Hematopoietic multipotent progenitor cell treated with erythropoietin and hydrocortisone succinate and interleukin-3 and kit ligand, for 6 days (in vitro differentiated cells): ENCODE data around the gene AP1M1.

ENCODE experiments used
- DNase-seq: peaks from one replicate; pipeline ENCODE4 v3.0.0-alpha.2; 2015

Gene AP1M1

DNA sequence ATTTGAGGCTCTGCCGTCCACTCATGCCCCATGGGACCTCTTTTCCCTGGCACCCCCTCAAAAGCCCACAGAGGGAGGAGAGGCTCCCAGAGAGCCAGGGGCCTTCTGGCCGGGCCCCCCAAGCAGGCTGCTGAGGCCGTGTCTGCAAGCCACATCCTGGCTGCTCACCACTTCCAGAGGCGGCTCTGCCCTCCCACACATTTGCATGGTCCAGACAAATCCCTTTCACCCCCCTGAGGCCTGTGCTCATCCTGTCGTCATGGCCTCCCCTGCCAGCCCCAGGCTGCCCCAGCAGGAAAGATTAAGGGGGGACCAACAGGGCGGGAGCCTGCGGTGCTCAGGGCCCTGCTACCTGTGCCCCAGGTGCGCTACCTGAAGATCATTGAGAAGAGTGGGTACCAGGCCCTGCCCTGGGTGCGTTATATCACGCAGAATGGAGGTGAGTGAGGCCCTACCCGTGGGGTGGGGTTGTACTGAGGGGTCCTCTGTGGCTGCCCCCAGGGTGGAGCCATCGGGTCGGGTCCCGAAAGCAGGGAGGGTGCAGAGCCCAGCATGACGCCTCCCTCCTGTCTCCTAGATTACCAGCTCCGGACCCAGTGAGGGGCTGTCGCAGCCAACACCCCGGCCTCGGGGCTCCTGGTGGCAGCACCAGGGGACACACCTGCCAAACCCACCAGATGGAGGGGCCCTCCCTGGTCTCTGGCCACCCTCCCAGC is 36.3 kb downstream of the AP1M1 start:
- DNase-seq: no peak

DNA sequence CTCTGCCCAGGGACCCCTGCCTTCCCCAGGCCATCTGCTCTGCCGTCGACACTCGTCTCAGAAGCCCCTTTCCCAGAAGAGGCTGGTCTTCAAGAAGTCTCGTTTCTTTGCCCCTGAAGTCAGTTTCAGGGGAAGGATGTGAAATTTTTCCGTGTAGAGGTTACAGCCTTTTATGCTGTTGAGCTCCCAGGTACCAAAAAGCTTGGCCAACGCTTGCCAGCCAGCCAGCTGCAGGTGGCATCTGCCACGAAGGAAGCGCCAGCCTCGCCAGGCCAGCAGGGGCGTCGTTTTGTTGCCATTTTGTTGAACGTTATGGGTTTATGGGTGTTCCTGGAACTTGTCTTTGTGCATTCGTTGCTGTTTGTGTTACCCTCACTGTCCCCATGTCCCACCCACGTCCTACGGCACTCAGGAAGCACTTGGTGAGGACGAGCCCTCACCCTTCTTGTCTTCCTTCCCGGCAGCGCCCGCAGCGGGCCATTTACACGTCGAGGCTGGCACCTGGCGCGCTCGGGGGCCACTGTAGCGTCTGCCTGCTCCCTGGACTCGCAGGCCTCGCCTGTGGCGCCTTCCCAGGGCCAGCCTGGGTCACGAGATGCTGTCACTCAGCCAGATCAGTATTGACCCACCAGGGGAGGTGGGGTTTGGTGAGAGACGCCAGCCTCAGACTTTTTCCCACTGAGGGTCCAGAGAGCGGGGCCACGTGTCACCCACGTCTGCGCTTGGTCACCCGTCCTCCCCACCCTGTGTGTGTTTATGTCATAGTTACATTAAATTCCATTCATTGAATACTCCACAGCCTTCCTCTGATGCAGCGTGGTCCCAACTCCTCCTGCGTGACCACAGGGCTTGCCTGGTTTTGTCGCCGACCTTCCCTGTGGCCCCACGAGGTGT is 37.1 kb downstream of the AP1M1 start:
- DNase-seq: no peak

DNA sequence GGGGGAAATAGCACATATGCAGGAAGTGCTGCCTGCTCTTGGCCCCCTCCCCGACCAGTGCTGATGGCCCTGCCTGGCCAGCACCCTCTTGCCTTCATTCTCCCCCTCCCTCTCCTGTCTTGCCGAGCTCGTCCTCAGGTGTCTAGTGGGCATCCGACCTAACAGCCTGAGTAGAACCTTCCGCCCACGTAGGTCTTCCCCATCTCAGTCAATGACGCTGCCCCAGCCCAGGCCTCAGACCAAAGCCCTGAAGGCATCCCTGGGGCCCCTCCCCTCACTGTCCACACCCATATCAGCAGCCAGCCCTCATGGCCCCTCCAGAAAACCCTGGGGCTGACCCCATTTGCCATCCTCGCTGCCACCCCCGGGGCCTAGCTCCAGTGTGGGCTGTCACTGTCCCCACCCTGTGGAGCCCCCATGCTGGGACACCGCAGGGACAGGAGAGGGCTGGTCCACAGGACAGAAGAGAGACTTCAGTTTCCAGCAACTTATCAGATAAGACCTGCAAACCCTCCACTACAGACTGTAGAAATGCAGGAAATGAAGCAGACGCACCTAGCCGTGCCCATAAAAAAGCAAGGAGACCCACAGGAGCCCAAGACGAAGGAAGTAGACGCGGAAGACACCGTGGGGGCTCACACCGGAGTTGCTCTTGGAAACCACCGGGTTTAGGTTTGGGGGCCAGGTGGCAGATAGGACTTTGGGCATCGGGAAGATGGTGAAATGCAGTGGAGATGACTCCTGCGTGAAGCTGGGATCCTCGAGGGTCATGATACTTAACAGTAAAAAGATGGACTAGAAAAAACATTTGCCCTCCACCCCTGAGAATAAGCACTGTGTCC is 38.3 kb downstream of the AP1M1 start:
- no peak for DNase-seq

DNA sequence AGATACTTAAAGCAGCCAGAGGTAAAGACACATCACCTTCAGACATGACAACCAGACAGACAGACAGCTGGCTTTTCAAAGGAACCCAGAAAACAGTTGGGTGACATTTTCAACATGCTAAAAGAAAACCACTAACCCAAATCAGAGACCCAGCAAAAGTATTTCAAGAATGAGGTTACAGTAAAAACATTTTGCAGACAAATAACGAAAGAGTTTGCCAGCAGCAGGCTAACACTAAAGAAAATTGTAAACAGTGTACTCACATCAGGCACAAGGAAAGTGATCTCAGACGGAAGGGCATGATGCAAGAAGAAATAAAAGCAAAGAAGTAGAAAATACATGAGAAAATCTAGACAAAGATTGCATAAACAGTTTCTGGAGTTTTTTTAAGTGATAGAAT is 46.4 kb downstream of the AP1M1 start:
- DNase-seq: no peak

DNA sequence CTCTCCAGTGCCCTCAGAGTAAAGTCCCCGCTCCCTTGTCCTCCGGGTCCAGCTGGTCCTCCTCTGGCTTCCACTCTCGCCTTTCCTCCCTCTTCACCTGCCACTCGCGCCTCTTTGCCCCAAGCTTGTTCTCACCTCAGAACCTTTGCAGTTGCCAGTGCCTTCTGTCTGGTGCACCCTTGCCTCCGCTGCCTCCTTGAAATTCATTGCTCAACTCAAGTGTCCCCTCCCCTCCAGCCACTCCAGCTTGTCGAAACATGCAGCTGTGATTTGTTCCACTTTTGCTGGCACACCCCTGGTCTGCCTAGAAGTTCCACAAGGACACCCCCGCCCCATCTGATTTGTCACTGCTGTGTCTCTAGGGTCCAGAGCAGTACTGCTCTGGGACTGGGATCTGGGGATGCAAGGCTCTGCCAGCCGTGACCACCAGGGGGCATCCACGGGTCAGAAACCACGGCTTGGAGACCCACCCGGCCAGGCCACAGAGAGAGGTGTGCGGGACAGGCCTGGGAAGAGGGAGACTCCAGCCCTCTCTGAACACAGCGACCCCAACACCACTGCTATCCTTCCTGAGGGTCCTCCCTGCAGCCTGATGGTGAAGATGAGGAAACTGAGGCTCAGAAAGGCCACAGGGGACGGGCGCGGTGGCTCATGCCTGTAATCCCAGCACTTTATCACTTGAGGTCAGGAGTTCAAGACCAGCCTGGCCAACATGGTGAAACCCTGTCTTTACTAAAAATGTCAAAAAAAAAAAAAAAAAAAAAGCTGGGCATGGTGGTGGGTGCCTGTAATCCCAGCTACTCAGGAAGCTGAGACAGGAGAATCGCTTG is 49.9 kb downstream of the AP1M1 start:
- DNase-seq: peak; percentile 87

DNA sequence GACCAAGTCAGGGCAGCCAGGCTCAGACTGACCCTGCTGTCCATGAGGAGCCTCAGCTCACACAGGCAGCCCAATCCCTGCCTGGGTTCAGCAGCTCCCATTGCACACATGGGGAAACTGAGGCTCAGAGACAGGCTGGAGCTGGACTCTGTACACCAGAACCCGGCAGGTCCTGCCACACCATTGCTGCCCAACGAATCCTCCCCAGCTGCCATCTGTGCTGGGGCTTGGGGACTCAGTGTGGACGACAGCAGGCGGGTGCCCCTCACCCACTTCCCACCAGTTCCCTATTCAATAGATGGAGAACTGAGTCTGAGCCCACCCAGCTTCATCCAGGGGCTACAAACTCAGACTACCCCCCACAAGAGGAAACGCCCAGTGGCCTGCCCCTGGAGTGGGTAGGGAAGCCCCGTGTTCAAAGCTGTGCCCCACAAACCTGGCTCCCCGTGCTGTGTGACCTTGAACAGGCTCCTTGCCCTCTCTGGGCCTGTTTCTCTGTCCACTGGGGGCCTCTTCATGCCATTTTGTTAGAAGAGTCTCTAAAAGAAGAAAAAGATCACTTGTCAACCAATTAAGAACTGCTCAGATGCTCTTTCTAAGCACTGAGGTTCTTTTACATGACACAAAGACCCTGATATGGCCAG is 50.8 kb downstream of the AP1M1 start:
- no peak for DNase-seq

DNA sequence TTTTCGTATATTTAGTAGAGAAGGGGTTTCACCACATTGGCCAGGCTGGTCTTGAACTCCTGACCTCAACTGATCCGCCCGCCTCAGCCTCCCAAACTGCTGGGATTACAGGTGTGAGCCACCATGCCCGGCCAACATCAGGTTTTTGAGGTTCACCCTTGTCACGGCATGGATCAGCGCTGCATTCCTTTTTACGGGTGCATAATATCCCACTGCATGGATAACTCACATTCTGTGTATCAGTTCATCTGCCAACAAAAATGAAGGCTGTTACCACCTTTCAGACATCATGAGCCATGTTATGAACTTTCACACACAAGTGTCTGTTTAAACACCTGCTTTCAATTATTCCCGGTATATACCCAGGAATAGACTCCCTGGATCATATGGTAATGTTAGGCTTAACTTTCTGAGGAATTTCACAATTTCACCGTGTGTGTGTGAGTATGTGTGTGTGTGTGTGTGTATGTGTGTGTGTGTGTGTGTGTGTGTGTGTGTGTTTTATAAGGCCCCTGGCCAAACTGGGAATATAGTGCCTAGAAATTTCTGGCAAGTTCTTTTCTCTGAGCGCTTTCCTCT is 52.2 kb downstream of the AP1M1 start:
- DNase-seq: no peak

DNA sequence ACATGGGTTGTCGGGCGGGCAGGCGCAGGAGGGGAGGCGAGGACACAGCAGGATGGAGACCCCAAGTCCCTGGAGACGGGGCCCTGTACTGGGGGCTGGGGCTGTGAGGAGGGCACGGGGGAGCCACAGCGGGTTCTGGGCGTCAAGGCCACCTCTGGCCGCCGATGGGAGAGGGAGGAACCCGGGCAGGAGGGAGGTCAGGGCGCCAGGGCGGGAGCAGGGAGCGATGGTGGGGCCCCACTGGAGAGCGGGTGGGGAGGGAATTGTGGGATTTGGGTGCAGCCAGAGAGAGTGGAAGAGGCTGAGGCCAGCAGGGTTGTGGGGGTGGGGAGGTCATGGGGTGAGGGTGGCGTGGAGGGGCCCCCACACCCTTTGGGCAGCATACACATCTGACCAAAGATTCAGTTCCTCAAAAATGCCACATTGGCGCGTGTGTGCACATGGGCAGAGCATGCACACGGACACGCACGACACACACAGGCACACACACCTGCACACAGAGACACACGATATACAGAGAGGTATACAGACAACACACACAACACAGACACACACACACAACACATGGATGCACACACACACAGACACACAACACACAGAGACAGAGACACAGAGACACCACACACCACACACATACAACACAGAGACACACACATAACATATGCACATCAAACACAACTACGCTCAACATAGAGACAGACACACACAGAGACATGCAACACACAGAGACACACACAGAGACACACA is 54.9 kb downstream of the AP1M1 start:
- no peak for DNase-seq

DNA sequence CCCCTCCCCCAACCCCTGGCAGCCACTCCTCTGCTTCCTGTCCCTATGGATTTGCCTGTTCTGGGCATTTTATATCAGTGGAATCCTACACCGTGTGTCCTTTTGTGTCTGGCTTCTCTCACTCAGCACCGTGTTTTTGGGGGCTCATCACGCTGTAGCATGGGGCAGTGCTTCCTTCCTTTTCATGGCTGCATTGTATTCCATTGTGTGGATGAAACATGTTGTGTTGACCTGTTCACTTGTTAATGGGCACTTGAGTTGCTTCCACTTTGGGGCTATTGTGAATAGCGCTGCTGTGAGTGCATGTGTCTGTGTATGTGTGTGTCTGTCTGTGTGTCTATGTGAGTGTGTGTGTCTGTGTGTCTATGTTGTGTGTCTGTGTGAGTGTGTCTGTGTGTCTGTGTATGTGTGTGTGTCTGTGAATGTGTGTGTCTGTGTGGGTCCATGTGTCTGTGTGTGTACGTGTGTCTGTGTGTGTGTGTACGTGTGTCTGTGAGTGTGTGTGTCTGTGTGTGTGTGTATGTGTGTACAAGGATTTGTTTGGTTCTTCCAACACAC is 57.2 kb downstream of the AP1M1 start:
- no peak for DNase-seq

DNA sequence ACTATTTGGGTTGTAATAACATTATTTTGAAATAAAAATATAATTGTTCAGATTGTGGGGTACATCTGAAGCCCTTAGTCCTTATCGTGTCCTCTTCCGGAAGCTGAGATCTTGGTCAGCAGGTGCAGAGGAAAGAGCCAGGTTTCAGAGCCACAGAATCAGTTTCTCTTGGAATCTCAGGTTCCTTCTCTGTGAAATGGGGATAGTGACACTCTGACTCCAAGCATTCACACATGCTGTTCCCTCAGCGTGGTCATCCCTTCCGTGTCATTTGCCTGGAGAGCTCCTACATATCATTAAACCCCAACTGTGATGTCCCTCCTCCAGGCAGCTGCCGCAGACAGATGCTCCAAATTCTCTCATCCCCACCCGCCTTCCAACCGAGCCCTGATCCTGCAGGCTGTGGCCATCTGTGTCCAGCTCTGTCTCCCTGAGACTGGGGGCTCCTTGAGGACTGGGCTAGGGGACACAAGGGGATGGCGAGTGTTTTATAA is 59.8 kb downstream of the AP1M1 start:
- no peak for DNase-seq

DNA sequence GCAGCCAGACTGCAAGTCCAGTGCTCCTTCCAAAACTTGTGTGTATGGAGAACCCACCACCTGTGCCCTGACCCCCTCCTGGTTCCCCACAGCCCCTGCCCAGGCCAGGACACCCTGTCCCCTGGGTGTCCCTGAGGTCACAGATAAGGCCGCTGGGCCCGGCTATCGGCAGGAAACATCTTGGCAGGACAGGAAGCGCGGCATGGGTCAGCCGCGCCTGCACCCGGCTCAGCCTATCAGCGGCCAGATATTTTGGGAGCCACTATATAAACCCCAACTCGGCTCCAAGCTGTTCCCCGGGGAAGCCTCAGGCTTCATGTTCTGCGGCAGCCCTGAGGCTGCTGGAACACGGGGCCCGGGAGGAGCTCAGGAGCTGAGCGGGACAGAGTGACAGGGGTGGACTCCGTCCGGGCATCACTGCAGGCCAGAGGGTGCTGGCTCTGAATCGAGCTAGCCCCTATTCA is 60.8 kb downstream of the AP1M1 start:
- DNase-seq: peak; percentile 92

DNA sequence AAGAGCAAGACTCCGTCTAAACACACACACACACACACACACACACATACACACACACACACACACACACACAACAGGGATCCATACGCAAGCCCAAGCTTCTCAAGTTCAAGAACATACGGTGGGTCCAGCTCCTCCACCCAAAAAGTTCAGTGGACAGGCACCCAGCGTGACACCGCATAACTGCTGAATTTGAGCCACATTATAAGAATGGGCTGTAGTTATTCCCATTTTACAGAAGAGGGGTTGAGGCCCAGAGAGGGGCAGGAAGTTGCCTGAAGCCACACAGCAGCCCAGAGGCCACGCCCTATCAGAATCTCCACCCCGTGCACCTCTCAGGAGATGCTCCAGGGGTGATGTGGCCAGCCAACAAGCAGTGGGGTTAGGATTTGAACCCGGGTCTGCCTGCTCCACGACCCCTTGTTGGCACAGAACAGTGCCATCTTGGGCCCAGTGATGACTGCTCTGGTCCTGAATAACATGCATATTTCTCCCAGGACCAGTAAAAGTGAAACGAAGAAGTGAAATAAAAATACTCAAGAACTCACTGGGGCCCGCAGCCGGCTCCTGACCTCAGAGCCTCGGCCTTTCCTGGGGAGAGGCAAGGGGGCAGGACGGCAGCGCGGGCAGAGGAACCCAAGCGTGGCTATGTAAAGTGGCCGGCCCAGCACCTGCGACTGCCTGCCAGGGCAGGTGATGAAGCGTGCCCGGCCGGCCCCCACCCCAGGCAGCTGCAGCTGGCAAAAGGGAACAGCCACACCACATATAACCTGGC is 61.9 kb downstream of the AP1M1 start:
- DNase-seq: no peak

DNA sequence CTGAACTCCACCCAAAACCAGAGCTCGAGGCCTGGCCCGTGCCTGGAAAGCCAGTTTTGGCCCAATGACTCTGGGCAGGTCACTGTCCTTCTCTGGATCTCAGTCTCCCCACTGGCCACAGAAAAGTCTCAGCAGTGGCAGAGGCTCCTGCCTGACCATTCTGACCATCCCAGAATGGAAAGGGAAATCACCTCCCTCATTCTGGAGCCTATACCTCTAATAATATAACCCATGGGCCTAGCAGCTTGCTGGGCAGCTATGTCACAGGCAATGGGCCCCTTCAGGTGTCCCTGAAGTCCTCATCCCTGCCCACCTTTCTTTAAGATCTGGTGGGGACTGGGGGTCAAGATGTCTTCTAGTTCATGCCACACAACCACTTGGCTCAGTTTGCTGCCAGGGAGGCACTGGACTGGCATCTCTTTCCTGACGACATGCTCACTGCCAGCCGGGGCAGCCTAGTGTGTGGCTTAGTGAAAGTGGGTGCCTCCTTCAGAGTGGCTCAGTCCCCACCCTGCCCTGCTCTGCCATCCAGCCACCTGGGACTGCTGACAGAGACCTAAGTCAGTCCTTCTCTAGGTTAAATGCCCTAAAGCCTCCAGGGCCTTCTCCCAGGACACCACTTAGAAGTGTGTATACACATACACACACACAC is 62.6 kb downstream of the AP1M1 start:
- no peak for DNase-seq

DNA sequence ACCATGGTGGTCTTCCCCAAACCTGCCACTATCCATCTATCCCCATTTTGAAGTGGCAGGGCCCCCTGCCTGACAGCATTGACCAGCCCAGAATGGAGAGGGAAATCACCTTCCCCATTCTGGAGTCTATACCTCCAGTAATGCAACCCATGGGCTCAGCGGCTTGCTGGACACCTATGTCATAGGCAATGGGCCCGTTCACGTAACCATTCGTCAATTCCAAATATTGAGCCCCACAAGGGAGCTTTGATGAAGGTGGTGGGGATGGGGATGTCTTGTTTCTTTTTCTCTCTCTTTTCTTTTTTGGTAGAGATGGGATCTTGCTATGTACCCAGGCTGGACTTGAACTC is 63.1 kb downstream of the AP1M1 start:
- DNase-seq: no peak

DNA sequence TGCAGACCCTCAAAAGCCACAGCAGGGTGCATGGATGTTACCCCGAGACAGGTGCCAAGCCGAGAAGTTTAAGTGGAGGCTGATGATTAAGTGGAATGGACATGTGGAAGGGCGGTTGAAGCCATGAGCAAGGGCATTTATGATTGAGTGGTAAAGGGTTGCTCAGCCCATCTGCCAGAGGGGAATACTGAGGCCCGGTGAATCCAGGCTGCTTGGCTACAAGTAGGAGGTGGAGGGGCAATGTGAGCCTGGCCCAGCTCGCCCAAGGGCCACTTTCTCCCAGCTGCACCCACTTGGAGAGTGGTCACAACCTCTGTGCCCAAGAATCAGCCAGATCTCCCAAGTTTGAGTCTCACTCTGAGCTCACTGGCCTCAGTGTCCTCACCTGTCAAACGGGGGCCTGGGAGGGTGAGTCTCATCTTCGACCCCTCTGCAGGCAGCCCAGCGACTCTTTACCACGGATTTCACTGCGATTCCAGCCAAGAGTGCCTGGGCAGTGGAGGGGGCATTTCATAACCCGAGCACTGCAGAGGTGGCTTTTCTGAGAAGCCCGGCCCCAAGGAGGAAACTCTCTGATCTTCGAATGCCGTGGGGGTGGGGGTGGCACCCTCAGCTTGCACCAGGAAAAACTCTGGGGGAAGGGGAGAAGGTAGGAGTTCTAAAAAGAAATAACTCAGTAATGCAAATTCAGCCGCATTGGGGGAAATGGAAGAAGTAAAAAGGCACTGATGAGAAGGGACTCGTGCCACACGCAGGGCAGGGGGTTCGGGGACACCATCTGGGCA is 64.1 kb downstream of the AP1M1 start:
- peak; percentile 56 for DNase-seq

DNA sequence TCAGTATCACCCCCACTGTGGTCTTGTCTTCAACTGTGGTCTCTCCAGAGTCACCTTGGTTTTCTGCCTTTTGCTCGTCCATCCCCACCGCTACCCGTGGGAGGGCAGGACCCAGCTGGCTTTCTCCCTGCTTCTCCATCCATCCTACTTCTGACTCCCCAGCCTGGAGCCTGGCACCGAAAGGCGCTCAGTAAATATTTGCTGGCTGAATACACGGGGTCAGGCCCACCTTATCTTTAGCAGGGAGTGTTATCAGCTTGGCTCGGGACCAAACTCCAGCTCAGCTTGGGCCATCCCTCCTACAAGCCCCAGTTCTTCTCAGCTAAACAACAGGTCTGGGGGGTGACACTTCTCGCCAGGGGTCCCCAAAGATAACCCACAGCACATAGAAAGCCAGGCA is 64.9 kb downstream of the AP1M1 start:
- peak; percentile 77 for DNase-seq

DNA sequence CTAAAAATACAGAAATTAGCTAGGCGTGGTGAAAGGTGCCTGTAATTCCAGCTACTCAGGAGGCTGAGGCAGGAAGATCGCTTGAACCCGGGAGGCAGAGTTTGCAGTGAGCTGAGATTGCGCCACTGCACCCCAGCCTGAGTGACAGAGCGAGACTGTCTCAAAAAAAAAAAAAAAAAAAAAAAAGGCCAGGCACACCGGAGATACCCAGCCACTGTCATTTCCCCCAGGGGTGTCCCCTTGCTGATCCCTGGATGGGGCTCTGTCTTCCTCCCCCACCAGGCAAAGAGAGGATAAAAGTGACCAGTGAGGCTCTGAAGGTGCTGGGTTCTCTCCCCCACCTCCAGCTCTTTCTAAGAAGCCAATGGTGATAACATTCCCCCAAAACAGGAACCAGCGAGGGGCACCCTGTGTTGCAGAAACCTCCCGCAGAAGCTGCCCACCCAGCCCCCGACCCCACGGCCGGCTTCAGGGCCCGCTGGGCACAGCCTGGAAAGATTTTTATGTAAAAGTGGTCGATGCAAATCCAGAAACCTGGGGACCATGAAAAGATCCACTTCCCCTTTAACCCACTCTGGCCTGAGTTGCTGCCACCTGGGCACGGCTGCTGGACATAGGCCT is 65.5 kb downstream of the AP1M1 start:
- DNase-seq: no peak

DNA sequence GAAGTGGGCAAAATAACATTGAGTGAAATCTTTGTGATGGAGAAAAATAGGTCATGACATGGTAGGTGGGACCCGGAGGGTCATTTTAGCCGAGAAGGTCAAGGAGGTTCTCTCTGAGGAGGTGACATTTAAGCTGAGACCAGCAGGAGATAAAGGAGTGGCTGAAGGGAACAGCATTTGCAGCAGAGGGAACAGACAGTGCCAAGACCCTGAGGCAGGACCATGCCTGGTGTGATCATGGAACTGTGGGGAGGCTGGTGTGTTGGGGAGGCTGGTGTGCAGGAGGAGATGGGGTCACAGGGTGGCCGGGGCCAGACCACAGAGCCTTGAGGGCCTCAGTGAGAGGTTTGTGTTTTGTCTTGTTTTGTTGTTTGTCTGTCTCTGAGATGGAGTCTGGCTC is 67.5 kb downstream of the AP1M1 start:
- DNase-seq: no peak
